Kidney capillary endothelial cell (primary cell): Measurements from ENCODE around the gene SH3RF3.
A peak's percentile ranks its signal among the peaks of the same experiment; 100 is the strongest.

Experiments
- DNase-seq: peaks from one replicate; pipeline ENCODE4 v3.0.0-alpha.2; 2018; ENCODE audit warnings: low spot score

Gene SH3RF3

GRCh38 chr2:109239720-109240119, 110.7 kb downstream of the SH3RF3 start:
- peak; percentile 87 for DNase-seq

DNA sequence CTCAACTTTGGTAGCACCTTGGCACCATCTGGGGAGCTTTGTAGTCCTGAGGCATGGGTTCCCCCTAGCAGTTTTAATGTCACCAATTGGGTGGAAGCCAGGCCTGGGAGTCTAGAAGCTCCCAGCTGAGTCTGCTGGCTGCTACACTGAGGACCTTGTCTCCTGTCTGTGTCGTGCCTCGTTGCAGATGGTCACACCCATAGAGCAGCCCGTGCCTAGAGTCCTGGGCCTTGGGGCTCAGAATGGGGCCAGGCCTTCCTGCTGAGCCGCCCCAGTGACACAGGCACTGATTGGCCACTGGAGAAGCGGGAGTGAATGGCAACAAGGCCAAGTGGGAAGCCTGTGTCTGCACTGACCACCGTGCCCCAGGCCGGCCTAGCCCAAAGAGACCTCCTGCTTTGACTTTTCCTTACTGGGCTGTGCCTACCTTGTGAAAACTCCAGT, 113.2 kb downstream of the SH3RF3 start:
- no peak for DNase-seq

DNA sequence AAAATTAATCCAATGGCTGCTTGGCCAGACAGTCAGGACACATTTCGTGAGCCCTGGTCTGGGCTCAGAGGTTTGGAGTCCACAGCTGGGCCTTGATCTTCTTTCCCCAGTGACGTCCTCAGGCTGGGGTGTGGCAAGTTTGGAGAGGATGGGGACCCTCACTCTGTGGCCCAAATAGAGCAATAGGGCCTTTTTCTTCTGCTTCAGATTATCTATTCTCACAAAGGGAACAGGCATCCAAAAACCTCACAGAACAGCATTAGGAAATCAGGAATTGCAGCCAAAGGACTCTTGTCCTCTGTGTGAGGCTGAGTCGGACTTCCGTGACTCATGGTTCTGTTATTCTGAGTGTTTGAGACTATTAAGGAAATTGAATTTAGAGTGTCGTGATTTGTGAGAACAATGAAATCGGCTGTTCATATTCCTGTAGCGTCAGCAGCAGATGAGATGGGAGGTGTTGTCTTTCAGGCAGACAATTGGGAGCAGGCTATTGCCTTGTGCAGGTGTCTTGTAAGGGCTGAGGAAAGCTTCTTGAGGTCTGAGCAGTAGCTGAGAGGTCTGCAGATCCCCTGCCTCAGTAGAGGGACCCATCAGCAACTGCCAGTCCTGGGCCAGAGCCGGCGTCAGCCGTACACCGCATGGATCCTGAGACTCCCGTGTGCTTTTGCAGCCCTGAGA, 113.8 kb downstream of the SH3RF3 start:
- DNase-seq, result peak; percentile 92

DNA sequence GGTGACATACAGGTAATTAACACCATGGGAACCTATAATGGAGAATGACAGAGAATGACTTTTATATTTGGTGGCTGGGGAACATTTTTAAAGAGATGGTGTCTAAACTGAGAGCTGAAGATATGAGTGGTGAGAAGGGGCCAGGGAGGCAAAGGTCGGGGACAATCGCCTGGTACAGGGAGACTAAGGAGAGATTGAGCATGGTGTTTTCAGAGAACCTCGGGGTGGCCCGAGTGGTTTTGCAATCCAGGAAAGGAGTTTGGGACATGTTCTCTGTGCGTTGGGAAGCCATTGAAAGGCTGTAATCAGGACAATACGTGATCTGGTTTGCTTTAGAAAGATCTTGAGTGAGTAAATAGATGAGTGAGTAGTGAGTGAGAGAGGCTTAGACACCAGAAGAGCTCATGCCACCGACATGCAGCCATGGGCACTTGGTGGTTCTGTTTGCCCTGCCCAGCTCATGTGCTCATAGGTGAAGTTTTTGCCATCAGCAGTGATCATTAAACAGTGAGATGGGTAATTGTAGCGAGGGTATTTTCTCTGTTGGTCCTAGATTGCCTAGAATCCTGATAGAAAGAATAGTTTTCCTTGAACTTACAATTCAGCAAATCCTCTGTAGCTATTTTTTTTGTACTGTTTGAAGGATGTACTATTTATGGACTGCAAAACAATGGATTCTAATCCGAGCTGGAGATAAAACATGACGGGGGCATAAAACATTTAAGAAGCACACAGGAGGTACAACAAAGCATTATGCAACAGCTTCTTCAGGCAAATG, 114.7 kb downstream of the SH3RF3 start:
- no peak for DNase-seq

GRCh38 chr2:109244304-109244582, 115.2 kb downstream of the SH3RF3 start:
- DNase-seq, result no peak

DNA sequence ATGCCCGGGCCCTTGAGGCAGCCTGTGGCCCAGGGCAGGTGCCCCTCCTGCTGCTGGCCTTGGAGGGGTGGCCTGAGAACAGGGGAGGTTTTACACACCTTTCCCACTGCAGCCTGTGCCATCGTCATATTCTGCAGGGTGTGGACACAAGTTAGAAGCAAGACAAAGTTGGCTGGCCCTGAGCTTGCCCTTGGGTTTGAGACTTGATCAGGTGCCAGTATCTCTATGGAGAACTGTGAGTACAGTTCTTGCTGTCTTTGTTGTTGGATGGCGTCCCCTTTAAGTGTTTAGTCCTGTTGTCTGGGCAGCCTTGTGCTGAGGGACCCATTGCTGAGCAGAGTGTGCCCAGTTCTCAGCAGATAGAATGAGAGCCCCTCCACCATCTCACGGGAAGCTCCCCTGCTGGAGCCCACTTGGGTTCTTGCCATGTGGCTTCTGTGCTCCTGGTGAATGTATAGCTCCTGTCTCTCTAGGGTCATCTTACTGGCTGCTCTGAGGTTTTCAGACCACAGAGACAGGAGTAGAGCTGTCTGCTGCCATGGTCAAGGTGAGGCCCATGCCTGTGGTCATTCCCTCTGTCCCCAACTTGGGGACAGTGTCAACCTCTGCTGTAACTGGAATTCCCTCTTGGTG, 115.9 kb downstream of the SH3RF3 start:
- DNase-seq, result no peak

- DNase-seq, result no peak
These were observed 117.2 kb downstream of the SH3RF3 start for GRCh38 chr2:109246176-109246575.

DNA sequence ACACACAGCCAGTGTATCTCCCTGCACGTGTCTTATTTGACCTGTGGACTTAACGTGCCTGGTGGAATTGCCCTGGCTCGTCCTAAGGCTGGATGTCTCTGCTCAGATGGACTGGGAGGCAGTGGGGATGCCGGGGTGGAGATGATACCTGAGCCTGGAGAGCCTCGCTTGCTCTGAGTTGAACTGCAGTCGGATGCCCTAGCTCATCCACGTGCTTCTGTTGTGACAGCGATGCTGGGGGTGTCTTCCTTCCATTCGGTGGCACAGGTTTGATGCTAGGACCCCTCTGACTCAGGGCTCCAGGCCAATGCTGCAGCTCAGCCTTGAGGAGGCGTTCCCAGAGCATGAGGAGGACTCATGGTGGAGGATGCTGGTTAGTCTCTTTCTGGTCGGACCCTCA, 117.6 kb downstream of the SH3RF3 start:
- DNase-seq, result no peak

DNA sequence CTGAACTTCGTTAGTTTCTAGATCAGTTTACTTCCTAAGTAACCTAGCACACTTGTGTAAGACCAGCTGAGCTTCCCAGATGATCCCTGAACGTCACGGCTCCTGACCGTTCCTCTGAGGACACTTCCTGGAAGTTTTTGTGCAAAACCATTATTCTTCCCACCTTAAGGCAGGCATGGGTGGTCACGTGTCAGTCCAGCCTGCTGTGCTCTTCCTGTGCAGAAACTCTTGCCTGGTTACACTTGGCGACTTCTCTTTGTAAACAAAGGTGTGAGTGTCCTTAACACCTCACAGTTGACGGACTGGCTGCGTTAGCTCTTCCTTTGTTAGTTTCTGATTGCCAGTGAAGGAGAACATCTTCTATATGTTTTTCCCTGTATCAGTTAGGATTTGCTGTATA, 118.3 kb downstream of the SH3RF3 start:
- no peak for DNase-seq

DNA sequence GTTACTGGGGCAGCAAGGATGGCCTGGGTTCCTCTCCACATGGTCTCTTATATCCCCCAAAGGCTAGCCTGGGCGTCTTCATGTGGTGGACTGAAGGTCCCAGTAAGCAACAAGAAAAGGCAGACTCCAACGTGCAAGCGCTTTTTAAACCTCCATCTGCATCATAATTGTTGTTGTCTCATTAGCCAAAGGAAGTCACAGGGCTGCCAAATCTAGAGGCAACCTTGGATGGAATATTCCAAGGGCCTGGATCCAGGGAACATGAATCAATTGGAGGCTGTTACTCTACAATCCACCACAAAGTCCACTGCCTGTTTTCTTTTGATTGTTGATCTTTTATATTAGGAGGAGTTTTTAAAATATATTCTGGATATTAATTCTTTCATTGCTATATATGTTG, 118.8 kb downstream of the SH3RF3 start:
- DNase-seq, result no peak

- no peak for DNase-seq
These were observed 119.6 kb downstream of the SH3RF3 start for GRCh38 chr2:109248590-109248989.

GRCh38 chr2:109253217-109253616, 124.2 kb downstream of the SH3RF3 start:
- no peak for DNase-seq

DNA sequence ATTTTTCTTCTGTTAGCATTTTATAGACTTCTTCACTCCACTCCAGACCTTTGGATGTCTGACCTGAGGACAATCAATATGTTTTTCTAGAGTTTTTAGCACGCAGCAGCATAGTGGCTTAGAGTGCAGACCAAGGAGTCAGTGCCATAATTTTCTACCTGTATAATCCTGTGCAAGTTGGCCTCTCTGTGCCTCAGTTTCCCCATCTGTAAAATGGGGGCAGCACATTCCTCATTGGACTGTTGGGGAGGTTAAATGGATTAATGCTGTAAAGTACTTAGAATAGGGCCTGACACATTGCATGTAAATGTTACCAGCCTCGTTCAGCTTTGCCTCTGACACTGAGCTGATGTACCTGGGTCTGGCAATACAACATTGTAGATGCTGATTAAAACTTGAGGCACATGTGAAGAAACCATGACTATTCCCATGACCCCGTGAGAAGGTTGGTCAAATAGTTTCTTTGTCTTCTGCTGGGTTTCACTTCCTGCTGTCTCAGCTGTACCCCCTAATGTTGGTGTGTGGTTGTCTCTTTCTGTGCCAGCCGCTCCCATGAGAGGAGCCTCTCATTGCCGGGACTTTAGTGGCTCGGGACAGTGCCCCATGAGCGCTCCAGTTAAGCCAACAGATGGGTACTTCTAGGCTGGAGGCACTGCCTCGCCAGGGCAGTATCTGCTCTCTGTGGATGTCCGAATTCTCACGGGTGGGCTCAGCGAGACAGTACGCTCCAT, 125.3 kb downstream of the SH3RF3 start:
- no peak for DNase-seq

GRCh38 chr2:109255654-109256053, 126.6 kb downstream of the SH3RF3 start:
- DNase-seq, result no peak

DNA sequence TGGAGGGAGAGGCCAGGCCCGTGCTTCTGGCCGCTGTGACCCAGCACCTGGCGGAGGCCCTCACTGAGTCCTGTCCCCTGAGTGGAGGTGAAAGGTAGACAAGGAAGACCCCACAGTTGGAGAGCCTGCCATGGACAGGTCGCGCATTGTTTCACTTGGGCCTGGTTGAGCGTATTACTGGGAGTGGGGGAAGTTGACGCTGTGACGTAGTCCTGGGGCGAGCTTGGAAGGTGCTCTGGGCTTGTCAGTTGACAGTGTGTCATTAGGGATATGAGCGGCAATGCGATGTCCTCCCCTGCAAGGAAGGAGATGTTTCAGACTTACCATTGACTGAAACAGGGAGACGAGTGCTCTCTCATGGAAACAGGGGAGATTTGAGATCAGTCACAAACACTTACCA, 127.1 kb downstream of the SH3RF3 start:
- DNase-seq, result no peak

- no peak for DNase-seq
These were observed 127.9 kb downstream of the SH3RF3 start for GRCh38 chr2:109256921-109257320.

GRCh38 chr2:109257653-109258052, 128.6 kb downstream of the SH3RF3 start:
- DNase-seq, result no peak

DNA sequence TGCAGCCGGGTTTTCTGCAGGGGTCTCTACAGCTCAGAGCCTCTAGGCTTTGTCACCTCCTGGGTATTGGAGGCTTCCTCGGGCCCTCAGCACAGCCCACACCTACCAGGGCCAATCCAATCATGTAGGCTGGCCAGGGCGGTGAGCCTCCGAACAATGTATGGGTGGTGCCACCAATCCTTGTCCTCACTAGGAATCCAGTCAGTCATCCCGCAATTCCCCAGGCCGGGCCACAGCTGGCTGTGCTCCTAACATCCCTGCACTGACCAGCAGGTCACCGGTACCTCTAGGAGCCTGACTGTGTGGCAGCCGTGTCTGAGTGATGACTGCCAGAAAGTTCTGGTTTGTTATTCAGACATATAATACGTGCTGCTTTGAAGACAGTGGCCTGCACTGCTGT, 129.4 kb downstream of the SH3RF3 start:
- DNase-seq, result no peak

GRCh38 chr2:109258905-109259540, 130.0 kb downstream of the SH3RF3 start:
- DNase-seq, result no peak

- DNase-seq, result no peak
These were observed 130.7 kb downstream of the SH3RF3 start for GRCh38 chr2:109259671-109260070.

DNA sequence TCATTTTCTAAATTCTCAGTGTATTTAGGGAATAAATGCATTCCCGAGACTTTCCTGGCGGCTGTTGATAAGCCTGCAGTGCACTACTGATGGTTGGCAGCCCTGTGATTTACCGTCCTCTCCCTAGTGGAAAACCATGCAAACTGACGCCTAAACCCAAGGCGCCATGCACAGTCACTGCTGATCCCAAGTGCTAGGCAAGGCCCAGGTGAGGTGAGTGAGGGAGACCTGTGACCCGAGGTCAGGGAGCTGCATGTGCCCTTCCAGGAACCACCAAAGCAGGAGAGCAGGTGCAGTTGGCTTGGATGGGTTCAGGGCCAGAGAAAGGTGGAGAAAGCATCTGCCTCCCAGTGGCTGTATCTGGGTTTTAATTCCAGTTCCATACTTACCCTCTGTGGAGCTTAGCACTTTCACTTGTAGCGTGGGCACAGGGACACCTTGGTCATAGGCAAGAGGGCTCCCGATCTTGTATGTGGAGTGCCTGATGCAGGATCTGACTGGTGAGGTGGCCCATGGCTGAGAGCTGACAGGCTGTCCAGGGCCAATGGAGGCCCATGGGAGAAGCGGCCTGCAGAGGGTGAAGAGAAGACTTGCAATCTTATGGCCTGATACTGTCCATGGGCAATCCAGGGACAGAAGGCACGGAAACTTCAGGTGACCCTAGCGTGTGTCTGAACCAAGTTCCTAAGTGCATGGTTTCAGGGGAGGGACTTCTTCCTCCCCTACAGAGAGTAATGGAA, 131.3 kb downstream of the SH3RF3 start:
- DNase-seq, result no peak
